Measurements from ENCODE around the gene ASAH2. TPM values are rescaled to one million over a fixed set of nuclear protein-coding genes. Genes with fewer than 3 reads are reported as not detected.
"Not testable (repeated sequence)": the region's sequence is repeated elsewhere in the genome, so short reads cannot be mapped to it uniquely, and the experiment has no call there.

Gene ASAH2
- total RNA-seq, result 1.3 and 1.7 TPM in 2 replicates

- intact Hi-C loops (cut with micrococcal nuclease), result no loop called here
Measured at GRCh38 chr10:50251394-50251793, at the start of gene ASAH2. Gene ASAH2, minus strand, starts transcription at chr10:50251516. Its CDS starts 2,906 bp downstream, at chr10:50248610.

DNA sequence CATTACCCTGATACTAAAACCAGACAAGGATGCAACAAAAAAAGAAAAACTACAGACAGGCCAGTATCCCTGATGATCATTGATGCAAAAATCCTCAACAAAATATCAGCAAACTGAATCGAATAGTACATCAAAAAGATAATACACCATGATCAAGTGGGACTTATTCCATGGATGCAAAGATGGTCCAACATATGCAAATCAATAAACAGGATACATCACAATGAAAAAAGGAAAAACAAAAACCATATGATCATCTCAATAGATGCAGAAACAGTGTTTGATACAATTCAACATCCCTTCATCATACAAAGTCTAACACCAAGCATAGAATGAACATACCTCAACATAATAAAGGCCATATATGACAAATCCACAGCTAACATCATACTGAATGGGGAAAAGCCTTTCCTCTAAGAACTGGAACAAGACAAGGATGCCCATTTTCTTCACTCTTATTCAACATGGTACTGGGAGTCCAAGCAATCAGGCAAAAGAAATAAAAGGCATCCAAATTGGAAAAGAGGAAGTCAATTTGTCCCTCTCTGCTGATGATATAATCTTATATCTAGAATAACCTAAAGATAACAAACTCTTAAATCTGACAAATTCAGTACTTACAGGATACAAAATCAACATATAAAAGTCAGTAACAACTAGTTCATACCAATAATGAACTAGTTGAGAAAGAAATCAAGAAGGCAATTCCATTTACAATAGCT, 48.8 kb upstream of the ASAH2 start:
- intact Hi-C loops (cut with micrococcal nuclease), result no loop called here

DNA sequence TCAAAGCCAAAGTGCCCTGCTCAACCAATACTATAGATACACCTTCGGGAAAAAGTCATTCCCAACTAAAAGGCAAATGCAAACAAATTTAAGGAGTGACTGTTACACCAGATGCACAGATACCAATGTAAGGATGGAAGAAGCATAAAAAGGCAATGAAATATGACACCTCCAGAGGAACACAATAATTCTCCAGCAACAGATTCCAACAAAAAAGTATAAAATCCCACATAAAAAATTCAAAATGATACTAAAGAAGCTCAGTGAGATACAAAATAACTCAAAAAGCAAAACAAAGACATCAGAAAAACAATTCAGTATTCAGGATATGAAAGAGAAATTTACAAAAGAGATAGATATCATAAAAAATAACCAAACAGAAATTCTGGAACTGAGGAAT, 44.1 kb upstream of the ASAH2 start:
- intact Hi-C loops (cut with micrococcal nuclease), result no loop called here

GRCh38 chr10:50294582-50294981, 43.3 kb upstream of the ASAH2 start:
- intact Hi-C loops (cut with micrococcal nuclease), result no loop called here

DNA sequence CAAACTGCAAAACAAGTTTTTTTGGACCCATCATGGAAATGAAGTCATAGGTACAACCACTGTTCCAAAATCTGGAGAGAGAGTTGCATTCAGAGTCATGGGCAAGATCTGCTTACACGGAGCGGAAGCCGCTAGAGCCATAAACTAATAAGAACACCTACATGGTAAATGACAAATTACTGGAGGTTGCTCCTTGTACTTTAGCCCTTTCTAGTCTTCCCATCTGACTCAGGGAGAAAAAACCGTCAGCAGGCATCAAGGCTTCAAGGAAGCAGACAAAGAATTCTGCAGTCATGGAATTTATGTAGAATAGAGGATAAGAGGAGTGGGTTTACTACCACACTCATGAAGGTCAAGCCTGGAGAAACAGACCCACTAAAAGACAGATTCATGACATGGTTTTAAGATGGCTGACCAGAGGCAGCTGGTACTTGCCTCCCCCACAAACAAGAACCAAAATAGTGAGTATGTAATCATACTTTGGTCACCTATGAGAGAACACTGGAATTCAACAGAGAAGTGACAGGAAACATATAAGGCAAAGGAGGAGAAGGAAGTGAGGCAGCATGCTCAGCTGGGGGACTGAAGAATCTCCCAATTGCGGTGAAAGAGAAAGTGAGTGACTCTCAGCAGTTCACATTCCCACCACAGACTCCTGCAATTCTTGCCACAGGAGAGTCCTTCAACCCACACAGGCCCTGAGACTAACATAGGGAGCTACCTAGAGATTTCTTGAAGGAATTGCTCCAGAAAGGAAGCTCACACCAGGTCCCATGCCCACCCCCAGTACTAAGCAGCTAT, 42.4 kb upstream of the ASAH2 start:
- intact Hi-C loops (cut with micrococcal nuclease), result no loop called here

GRCh38 chr10:50291261-50291850, 40.0 kb upstream of the ASAH2 start:
- intact Hi-C loops (cut with micrococcal nuclease), result no loop called here

DNA sequence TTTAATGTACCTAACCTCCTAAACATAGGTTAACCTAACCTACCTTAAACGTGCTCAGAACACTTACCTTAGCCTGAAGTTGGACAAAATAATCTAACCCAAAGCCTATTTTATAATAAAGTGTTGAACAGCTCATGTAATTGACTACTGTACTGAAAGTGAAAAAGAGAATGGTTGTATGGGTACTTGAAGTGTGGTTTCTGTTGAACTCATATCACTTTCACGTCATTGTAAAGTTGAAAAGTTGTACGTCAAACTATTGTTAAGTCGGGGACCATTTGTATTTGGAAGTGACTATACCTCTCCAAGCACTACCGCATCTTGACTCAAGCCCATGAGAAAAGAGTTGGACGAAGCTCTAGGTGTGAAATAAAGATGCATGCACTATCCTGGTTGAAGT, 37.9 kb upstream of the ASAH2 start:
- intact Hi-C loops (cut with micrococcal nuclease), result no loop called here

DNA sequence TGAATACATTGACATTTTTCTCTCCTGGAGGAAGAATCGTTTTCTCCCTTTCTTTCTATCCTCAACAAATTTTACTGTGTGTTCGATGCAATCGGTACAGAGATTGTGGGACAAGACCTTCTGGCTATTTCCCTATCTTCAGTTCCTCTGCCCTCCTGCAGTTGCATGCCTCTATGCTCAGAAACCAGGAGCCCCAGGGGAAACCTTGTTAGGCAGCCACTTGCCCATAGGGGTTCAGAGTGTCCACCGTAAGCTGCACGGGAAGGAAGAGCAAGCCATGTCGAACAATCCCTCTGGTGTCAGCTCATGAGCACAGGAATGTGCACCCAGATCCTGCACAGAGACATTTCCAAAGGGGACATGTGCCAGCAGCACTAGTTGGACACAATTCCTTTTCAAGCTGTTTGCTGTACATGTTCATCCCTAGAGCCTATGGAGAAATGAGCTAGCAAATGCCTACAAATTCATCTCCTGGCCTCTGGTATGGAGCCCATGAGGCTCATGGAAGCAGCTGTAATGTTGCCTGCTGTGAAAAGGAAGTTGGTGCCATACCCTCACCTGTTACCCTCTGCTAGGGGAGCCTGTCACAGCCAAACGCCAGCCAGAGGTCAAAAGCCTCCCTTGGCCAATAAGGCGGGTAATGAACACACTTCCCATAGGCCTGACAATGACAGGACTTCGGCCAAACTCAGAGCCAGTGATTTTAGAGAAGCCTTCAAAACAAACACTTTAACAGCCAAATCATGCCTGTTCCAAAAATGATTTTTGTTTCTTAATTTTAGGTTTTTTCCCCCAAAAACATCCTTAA, 35.9 kb upstream of the ASAH2 start:
- intact Hi-C loops (cut with micrococcal nuclease), result no loop called here

DNA sequence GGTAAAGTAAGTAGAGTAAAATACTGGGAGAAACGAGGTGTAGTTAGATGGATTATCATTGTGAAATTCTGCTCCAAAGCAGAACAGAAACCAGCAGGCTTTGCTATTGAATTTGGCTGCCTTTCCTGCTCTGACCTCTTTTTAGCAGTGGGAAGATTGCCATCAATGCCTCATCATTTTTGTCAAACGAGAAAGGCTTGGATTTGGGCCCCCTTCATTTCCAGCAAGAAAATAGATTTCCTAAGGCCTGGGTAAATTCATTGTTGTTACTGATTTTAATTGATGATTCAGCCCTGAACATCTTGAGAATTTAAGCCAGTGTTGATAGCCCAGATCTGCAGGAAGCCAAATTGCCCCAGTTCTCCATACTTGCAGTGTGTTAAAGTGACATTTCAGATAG, 35.2 kb upstream of the ASAH2 start:
- intact Hi-C loops (cut with micrococcal nuclease), result no loop called here

- intact Hi-C loops (cut with micrococcal nuclease), result no loop called here
Measured at GRCh38 chr10:50281967-50282522, 30.7 kb upstream of the ASAH2 start.

GRCh38 chr10:50281210-50281966, 30.1 kb upstream of the ASAH2 start:
- intact Hi-C loops (cut with micrococcal nuclease), result no loop called here

DNA sequence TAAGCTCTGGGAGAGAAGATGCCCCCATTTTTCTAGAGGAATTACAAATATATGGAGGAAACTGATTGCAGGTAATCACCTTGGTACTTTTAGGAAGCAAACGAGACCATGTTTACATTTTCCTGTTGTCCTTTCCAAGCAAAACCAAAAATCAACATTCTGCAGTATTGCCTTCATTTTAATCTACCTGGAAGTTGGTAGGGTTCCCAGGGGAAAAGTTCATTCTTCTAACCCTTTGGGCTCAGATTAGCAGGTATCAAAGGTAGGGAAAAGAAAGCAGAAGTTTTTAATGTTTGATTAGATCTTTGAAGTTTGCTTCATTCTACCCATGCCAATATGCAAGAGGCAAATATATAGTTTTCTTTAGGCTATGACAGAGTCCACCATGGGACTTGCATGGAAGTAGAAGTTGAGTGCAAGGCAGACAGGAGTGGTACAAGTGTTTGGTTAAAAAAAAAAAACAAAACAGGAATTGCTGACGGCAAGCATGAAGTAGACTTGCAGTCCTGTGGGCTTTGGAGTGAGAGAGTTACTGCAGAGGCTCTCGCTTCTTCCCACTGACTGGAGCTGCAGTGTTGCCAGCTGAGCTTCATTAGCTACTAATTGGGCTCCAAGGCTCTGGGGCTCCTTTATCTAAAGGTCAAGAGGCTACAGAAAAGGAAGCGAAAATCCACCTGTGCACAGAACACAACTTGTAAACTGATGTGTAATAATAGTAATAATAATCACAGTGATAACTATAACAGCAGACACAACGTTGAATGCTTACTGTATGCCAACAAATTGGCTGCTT, 28.9 kb upstream of the ASAH2 start:
- intact Hi-C loops (cut with micrococcal nuclease), result no loop called here

GRCh38 chr10:50279489-50279888, 28.2 kb upstream of the ASAH2 start:
- intact Hi-C loops (cut with micrococcal nuclease), result no loop called here

GRCh38 chr10:50275650-50276235, 24.4 kb upstream of the ASAH2 start:
- intact Hi-C loops (cut with micrococcal nuclease), result no loop called here

GRCh38 chr10:50272531-50272930, 21.2 kb upstream of the ASAH2 start:
- intact Hi-C loops (cut with micrococcal nuclease), result no loop called here

- intact Hi-C loops (cut with micrococcal nuclease), result no loop called here
Measured at GRCh38 chr10:50271564-50272250, 20.4 kb upstream of the ASAH2 start.

DNA sequence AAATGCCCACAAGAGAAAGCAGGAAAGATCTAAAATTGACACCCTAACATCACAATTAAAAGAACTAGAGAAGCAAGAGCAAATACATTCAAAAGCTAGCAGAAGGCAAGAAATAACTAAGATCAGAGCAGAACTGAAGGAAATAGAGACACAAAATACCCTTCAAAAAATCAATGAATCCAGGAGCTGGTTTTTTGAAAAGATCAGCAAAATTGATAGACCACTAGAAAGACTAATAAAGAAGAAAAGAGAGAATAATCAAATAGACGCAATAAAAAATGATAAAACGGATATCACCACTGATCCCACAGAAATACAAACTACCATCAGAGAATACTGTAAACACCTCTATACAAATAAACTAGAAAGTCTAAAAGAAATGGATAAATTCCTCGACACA, 16.6 kb upstream of the ASAH2 start:
- intact Hi-C loops (cut with micrococcal nuclease), result not testable (repeated sequence)

- intact Hi-C loops (cut with micrococcal nuclease), result loop anchor here (5.0 kb wide), 1 partner anchor 375 kb away; no protein-coding TSS in a partner anchor
Measured at GRCh38 chr10:50262625-50263024, 11.3 kb upstream of the ASAH2 start.
